GM13976 (cell line): ENCODE data around the gene DIS3L2.
"Not testable (repeated sequence)": the region's sequence is repeated elsewhere in the genome, so short reads cannot be mapped to it uniquely, and the experiment has no call there.

Source experiments
- DNase-seq: peaks from one replicate; pipeline ENCODE4 v3.0.0; 2012; ENCODE audit warnings: low spot score
- in situ Hi-C: fragments of 300-500 bp; cut with MboI; formaldehyde crosslinking; loops from one replicate; pipeline ENCODE4 v1.12.0; 2022; ENCODE audit warnings: low sequenced_read_pairs, mixed read lengths, inconsistent platforms; ENCODE audit not compliant: unreplicated experiment
- TF ChIP-seq, protein P1 (sequence below): IDR thresholded peaks from 2 replicates; pipeline ENCODE4 v1.5.1; 2012; ENCODE audit warnings: borderline replicate concordance, mild to moderate bottlenecking; ENCODE audit not compliant: insufficient read depth; ENCODE audit errors: extremely low read depth, missing control alignments, control extremely low read depth

The DIS3L2 gene

DNA sequence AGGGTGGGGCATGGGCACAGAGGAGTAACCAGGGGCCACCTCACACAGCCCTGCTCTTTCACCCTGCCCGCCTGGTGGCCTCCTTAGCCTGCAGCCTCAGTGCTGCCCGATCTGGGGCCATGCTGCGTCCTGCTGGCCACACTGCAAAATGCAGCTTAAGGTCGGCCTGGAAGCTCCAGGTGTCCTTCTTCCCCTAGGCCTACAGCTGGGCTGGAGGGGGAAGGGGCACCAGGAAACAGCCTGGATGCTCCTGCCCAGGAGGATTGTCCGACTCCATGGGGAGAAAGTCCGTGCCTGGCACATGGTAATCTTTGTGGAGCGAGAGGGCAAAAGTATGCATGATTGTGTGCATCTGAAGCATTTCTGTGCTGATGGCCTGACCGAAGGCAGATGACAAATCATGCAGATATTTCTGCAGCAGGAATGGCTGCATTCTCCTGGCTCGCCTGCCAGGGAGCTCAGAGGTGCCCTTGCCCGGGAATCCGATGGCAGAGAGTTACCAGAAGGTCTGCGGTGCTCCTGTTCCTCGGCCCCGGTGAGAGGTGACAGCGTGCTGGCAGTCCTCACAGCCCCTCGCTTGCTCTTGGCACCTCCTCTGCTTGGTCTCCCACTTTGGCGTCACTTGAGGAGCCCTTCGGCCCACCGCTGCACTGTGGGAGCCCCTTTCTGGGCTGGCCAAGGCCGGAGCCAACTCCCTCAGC lies 404.3 kb downstream of the DIS3L2 start:
- DNase-seq, result no peak
- TF ChIP-seq, protein P1, sequence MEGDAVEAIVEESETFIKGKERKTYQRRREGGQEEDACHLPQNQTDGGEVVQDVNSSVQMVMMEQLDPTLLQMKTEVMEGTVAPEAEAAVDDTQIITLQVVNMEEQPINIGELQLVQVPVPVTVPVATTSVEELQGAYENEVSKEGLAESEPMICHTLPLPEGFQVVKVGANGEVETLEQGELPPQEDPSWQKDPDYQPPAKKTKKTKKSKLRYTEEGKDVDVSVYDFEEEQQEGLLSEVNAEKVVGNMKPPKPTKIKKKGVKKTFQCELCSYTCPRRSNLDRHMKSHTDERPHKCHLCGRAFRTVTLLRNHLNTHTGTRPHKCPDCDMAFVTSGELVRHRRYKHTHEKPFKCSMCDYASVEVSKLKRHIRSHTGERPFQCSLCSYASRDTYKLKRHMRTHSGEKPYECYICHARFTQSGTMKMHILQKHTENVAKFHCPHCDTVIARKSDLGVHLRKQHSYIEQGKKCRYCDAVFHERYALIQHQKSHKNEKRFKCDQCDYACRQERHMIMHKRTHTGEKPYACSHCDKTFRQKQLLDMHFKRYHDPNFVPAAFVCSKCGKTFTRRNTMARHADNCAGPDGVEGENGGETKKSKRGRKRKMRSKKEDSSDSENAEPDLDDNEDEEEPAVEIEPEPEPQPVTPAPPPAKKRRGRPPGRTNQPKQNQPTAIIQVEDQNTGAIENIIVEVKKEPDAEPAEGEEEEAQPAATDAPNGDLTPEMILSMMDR, result no peak
- in situ Hi-C loops, result no loop called here

DNA sequence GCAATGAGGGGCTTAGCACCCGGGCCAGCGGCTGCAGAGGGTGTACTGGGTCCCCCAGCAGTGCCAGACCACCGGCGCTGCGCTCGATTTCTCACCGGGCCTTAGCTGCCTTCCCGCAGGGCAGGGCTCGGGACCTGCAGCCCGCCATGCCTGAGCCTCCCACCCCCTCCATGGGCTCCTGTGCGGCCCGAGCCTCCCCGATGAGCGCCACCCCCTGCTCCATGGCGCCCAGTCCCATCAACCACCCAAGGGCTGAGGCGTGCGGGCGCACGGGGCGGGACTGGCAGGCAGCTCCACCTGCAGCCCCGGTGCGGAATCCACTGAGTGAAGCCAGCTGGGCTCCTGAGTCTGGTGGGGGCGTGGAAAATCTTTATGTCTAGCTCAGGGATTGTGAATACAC lies 404.9 kb downstream of the DIS3L2 start:
- DNase-seq, result not testable (repeated sequence)

DNA sequence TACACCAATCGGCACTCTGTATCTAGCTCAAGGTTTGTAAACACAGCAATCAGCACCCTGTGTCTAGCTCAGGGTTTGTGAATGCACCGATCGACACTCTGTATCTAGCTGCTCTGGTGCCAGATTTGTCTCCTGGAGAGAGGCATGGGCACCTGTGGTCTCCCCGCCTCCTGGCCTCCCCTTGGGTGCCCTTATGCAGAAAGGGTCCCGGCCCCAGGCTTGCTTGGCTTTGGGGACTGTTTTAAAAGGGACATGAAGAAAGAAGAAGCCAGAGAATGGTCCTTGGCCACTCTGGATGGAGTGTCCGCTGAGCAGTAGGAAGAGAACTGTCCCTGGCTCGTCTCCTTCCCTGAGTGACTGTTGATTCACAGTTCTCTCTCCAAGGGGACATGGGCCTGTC lies 405.5 kb downstream of the DIS3L2 start:
- no peak for DNase-seq
- in situ Hi-C loops, result no loop called here
- TF ChIP-seq, protein P1, result no peak

More for the DNA sequence above, 404.9 kb downstream of the DIS3L2 start:
- in situ Hi-C loops, result not testable (repeated sequence)

DNA sequence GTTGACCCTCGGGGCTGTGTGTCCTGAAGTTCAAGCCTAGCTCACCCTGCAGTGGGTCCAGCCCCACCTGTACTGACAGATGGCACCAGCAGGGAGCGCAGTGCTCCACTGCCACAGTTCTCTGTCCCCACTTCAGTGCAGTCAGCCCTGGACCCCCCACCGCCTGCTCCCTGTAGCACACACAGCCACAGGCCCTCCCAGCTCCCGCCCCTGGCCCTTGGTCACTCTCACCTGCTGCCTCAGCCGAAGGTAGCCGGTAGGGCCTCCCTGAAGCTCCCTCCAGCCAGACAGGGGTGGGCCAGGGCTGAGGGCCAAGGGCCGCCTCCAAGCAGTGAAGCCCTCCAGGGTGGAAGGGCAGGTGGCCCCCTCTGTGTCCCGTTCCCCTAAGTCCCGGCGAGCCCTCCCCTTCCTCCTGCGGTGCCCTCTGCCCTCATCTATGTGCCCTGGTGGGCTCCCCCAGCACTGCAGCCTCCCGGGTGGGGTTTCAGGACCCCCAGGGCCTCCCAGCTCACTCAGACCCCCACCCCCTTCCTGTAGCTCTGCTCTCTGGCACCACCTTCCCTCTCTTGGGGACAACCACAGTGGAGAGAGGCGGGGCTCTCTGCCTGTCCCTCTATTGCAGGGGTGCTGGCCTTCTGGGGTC lies 406.2 kb downstream of the DIS3L2 start:
- DNase-seq, result no peak
- in situ Hi-C loops, result no loop called here
- TF ChIP-seq, protein P1, result peak; percentile 23

DNA sequence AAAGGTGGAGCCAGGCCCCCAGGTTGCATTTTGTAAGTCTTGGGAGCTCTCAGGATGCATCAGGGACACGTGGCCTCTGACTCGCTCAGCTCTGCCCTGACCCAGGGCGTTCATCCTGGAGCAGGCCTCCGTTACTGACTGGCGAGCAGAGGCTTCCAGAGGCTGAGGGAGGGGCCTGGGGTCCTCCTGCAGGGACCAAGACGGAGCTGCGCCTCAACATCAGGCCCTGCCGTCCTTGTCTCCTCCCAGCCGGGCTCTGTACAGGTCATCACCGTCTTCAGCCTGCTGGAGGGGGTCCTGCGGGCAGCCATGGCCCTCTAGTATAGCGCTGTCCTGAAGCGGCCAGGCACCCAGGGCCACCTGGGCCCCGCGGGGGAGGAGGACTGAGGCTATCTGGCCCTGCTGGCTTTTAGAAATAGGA lies 406.8 kb downstream of the DIS3L2 start:
- no peak for DNase-seq
- TF ChIP-seq, protein P1, result no peak
- in situ Hi-C loops, result no loop called here

DNA sequence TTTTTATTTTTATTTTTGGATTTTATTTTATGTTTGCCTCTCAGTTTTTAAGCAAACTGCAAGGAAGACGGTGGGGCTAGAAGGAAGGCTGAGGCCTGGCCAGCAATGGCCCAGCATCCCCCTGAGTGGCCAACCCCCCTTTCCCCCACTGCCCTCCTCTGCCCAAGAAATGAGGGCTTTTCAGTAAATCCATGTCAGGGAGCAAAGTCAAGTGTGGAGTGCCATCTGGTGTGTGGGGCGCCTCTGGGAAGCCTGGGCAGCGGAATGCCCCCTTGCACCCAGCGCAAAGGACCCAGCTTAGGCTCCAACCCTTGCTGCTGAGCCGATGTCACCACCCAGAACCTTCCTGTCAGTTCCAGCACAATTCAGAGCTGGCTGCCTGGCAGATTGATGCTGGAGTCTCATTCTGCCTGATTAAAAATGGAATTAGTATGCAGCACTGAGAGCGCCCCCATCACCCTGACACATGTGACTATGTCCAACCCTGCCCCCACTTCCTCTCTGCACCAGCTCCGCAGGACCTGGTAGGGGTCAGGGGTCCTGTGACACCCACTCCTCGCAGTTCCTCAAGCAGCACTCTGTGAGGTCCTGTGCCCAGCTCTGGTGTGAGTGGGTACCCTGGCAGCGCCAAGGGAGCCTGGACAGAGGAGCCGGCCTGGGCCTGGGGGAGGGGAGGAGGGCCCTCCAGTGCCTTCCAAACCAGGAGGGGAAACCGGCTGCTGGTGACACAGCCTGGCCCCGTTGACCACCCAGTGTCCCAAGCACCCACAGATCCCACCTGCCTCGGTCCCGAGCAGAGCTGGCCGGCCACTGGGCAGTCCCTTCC lies 407.8 kb downstream of the DIS3L2 start:
- in situ Hi-C loops, result no loop called here
- no peak for DNase-seq
- TF ChIP-seq, protein P1, result no peak

DNA sequence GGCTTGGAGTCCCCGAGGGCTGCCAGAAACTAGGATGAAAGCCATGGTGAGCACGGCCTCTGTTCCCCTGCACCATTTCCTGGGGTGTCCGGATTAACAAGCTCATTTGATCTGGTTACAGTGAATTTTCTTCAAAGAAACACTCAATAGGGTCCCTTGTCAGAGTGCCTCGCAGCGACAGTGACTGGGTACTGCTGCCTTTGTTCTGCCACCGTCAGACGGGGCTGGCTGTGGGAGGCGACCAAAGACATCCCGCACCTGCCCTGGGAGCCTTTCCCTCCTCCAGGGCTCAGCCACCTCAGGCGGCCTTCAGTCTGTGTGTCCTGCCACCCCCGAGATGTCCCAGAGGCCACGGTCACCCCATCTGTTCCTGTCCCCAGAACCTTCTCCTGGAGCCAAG lies 408.5 kb downstream of the DIS3L2 start:
- in situ Hi-C loops, DNase-seq: not testable (repeated sequence)
